SK-N-SH treated with all-trans-retinoic acid at 6 μM for 48 hours (cell line): ENCODE data around the gene TMEM40.

ENCODE experiments used
- ARNTL ChIP-seq: fragments of 450-650 bp; formaldehyde crosslinking; IDR thresholded peaks from 2 replicates; pipeline ENCODE4 v1.5.0; 2020; ENCODE audit warnings: low read depth, mild to moderate bottlenecking, moderate library complexity, borderline replicate concordance
- CSRNP3 ChIP-seq: fragments of 250-450 bp; sonication (Bioruptor Pico); IDR thresholded peaks from 2 replicates; pipeline ENCODE4 v1.5.1; 2021; ENCODE audit warnings: mild to moderate bottlenecking, moderate library complexity
- ISL1 ChIP-seq: fragments of 250-450 bp; sonication (Bioruptor Pico); IDR thresholded peaks from 2 replicates; pipeline ENCODE4 v2.1.2; 2022; ENCODE audit warnings: mild to moderate bottlenecking, moderate library complexity
- PATZ1 ChIP-seq: fragments of 250-450 bp; sonication (Bioruptor Pico); IDR thresholded peaks from 2 replicates; pipeline ENCODE4 v1.8.0; 2020; ENCODE audit warnings: mild to moderate bottlenecking, moderate library complexity, borderline replicate concordance
- SNAI2 ChIP-seq: fragments of 250-450 bp; sonication (Bioruptor Pico); IDR thresholded peaks from 2 replicates; pipeline ENCODE4 v1.5.0; 2020; ENCODE audit warnings: mild to moderate bottlenecking, moderate library complexity
- ZFP30 ChIP-seq: fragments of 450-650 bp; formaldehyde crosslinking; IDR thresholded peaks from 2 replicates; pipeline ENCODE4 v1.5.0; 2022; ENCODE audit warnings: mild to moderate bottlenecking, moderate library complexity
- ZNF8 ChIP-seq: fragments of 450-650 bp; formaldehyde crosslinking; IDR thresholded peaks from 2 replicates; pipeline ENCODE4 v1.5.0; 2020; ENCODE audit warnings: mild to moderate bottlenecking, moderate library complexity
- TF ChIP-seq, protein P1 (sequence below): fragments of 250-450 bp; sonication (Bioruptor Pico); IDR thresholded peaks from 2 replicates; pipeline ENCODE4 v1.5.1; 2020; ENCODE audit warnings: low read depth, mild to moderate bottlenecking, moderate library complexity

GRCh38 chr3:12730506-12731242 lies 28.4 kb downstream of the TMEM40 start:
- TF ChIP-seq, protein P1, sequence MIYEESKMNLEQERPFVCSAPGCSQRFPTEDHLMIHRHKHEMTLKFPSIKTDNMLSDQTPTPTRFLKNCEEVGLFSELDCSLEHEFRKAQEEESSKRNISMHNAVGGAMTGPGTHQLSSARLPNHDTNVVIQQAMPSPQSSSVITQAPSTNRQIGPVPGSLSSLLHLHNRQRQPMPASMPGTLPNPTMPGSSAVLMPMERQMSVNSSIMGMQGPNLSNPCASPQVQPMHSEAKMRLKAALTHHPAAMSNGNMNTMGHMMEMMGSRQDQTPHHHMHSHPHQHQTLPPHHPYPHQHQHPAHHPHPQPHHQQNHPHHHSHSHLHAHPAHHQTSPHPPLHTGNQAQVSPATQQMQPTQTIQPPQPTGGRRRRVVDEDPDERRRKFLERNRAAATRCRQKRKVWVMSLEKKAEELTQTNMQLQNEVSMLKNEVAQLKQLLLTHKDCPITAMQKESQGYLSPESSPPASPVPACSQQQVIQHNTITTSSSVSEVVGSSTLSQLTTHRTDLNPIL (CRISPR knock-in tag): no peak
- TF ChIP-seq ZNF8: no peak
- no peak for TF ChIP-seq ARNTL (CRISPR knock-in tag)
- no peak for TF ChIP-seq SNAI2 (CRISPR knock-in tag)
- no peak for TF ChIP-seq ZFP30
- no peak for TF ChIP-seq PATZ1
- TF ChIP-seq CSRNP3 (CRISPR knock-in tag): no peak
- TF ChIP-seq ISL1 (CRISPR knock-in tag): no peak
